ENCODE measurements around the gene YPEL1.

- no peak for TF ChIP-seq CTCF (IDR thresholded peaks at IDR 0.05)
- TF ChIP-seq POLR2A (IDR thresholded peaks at IDR 0.05) = no peak
Measured at GRCh38 chr22:21760640-21761039, 25.0 kb upstream of the YPEL1 start.
